Amniotic stem cell (primary cell): ENCODE results near the gene RACGAP1.

Experiments
- DNase-seq: peaks from one replicate; lab custom pipeline; 2025; lab: John Stamatoyannopoulos, UW

Gene RACGAP1

GRCh38 chr12:49954863-49955830 is 70.1 kb downstream of the RACGAP1 start:
- DNase-seq: no peak

GRCh38 chr12:49953961-49954846 is 71.1 kb downstream of the RACGAP1 start:
- DNase-seq: no peak

- no peak for DNase-seq
Observed at GRCh38 chr12:49953151-49953550, 72.1 kb downstream of the RACGAP1 start.

GRCh38 chr12:49952391-49953055 is 72.8 kb downstream of the RACGAP1 start:
- no peak for DNase-seq

- DNase-seq: no peak
Observed at GRCh38 chr12:49951411-49952240, 73.7 kb downstream of the RACGAP1 start.

GRCh38 chr12:49950273-49951251 is 74.7 kb downstream of the RACGAP1 start, which contains the start of gene AQP2:
TSS of gene AQP2 (plus strand) at chr12:49950737. CDS start at chr12:49950831, 94 bp downstream.
- DNase-seq: no peak

- no peak for DNase-seq
Observed at GRCh38 chr12:49949866-49950265, 75.4 kb downstream of the RACGAP1 start.

- DNase-seq: no peak
Observed at GRCh38 chr12:49948866-49949845, 76.1 kb downstream of the RACGAP1 start.

- DNase-seq: no peak
Observed at GRCh38 chr12:49947593-49948226, 77.6 kb downstream of the RACGAP1 start.

- no peak for DNase-seq
Observed at GRCh38 chr12:49946497-49946896, 78.8 kb downstream of the RACGAP1 start.

- no peak for DNase-seq
Observed at GRCh38 chr12:49946086-49946485, 79.2 kb downstream of the RACGAP1 start.

GRCh38 chr12:49945394-49946080 is 79.8 kb downstream of the RACGAP1 start:
- peak; percentile 49 for DNase-seq

- DNase-seq: no peak
Observed at GRCh38 chr12:49944718-49945117, 80.6 kb downstream of the RACGAP1 start.

GRCh38 chr12:49944046-49944445 is 81.2 kb downstream of the RACGAP1 start:
- no peak for DNase-seq

- no peak for DNase-seq
Observed at GRCh38 chr12:49943625-49943960, 81.7 kb downstream of the RACGAP1 start.

GRCh38 chr12:49942921-49943624 is 82.2 kb downstream of the RACGAP1 start:
- DNase-seq: no peak

GRCh38 chr12:49942512-49942893 is 82.8 kb downstream of the RACGAP1 start:
- no peak for DNase-seq
